HG03097 (cell line): ENCODE results near the gene SCART1.
"Not testable (repeated sequence)": the region's sequence is repeated elsewhere in the genome, so short reads cannot be mapped to it uniquely, and the experiment has no call there.

Experiments
- ATAC-seq: cut with Tn5 transposase; IDR thresholded peaks from one replicate; pipeline ENCODE4 v1.9.1; 2021; ENCODE audit not compliant: unreplicated experiment, low FRiP score

Gene SCART1

GRCh38 chr10:133431888-133432613 is 21.7 kb upstream of the SCART1 start:
- ATAC-seq = not testable (repeated sequence)

- ATAC-seq = not testable (repeated sequence)
Observed at GRCh38 chr10:133432789-133433188, 21.0 kb upstream of the SCART1 start.

GRCh38 chr10:133438711-133439273 is 15.0 kb upstream of the SCART1 start:
- ATAC-seq = no peak

GRCh38 chr10:133439517-133440461 is 14.0 kb upstream of the SCART1 start:
- ATAC-seq = no peak

- ATAC-seq = no peak
Observed at GRCh38 chr10:133440633-133441285, 13.0 kb upstream of the SCART1 start.

- not testable (repeated sequence) for ATAC-seq
Observed at GRCh38 chr10:133441356-133441755, 12.4 kb upstream of the SCART1 start.

GRCh38 chr10:133441780-133442179 is 12.0 kb upstream of the SCART1 start:
- no peak for ATAC-seq

- no peak for ATAC-seq
Observed at GRCh38 chr10:133442191-133442966, 11.4 kb upstream of the SCART1 start.

GRCh38 chr10:133442967-133443924 is 10.5 kb upstream of the SCART1 start:
- no peak for ATAC-seq

- no peak for ATAC-seq
Observed at GRCh38 chr10:133444342-133445267, 9.1 kb upstream of the SCART1 start.

GRCh38 chr10:133445268-133445732 is 8.4 kb upstream of the SCART1 start:
- ATAC-seq = no peak

GRCh38 chr10:133445751-133446708 is 7.7 kb upstream of the SCART1 start:
- no peak for ATAC-seq

GRCh38 chr10:133446979-133447378 is 6.8 kb upstream of the SCART1 start:
- ATAC-seq = no peak

- no peak for ATAC-seq
Observed at GRCh38 chr10:133448120-133448519, 5.6 kb upstream of the SCART1 start.

- ATAC-seq = no peak
Observed at GRCh38 chr10:133451346-133451745, 2.4 kb upstream of the SCART1 start.

GRCh38 chr10:133452453-133452852 is 1.3 kb upstream of the SCART1 start:
- no peak for ATAC-seq
